T-cell (primary cell): ENCODE data around the gene SLC51A. TPM values are rescaled to one million over a fixed set of nuclear protein-coding genes. Genes with fewer than 3 reads are reported as not detected.
A peak's percentile ranks its signal among the peaks of the same experiment; 100 is the strongest.

ENCODE experiments used
- ATAC-seq, 4 experiments: fragments of 200-7000 bp in 3 of 4; fragments of 150-1000 bp in 1 of 4; cut with Tn5 transposase; replicated peaks in 1 of 4; 1 replicate in 3 of 4; 2 replicates in 1 of 4; pipeline ENCODE4 v1.10.0; 2021; ENCODE audit warnings: moderate library complexity in 3 of 4, mild to moderate bottlenecking in 2 of 4, moderate number of reproducible peaks in 1 of 4
- CTCF ChIA-PET, 2 donors: fragments of 300-600 bp; sonication (Branson Sonifier 250); formaldehyde crosslinking; loops; one replicate each; lab custom pipeline; 2022; ENCODE audit warnings: antibody characterized with exemption in 2 of 2; lab: Charles Lee
- POLR2A ChIA-PET, 2 donors: fragments of 300-600 bp; sonication (Branson Sonifier 250); formaldehyde crosslinking; loops; one replicate each; lab custom pipeline; 2022; ENCODE audit warnings: antibody characterized with exemption in 2 of 2; lab: Charles Lee
- DNase-seq, 35 experiments: peaks; one replicate each; pipeline versions ENCODE4 v3.0.0 to v3.0.0-alpha.2; 2013 to 2023
- H3K27ac ChIP-seq: one replicate; pipeline ENCODE4 v1.5.1; 2013; ENCODE audit warnings: low read length
- H3K27me3 ChIP-seq, 2 experiments: replicated peaks in 1 of 2; 1 replicate in 1 of 2; 2 replicates in 1 of 2; pipeline versions ENCODE4 v1.6.1 to v1.7.0; 2013; ENCODE audit warnings: low read length in 1 of 2, mixed read lengths in 1 of 2; ENCODE audit not compliant: control insufficient read depth in 2 of 2, insufficient read depth in 2 of 2; ENCODE audit errors: extremely low read depth in 1 of 2
- H3K36me3 ChIP-seq, 2 donors: 1 replicate in 1 of 2; 2 replicates in 1 of 2; pipeline versions ENCODE4 v1.6.1 to v1.7.0; 2013; ENCODE audit warnings: low read length in 1 of 2; ENCODE audit not compliant: control insufficient read depth in 2 of 2, insufficient read depth in 1 of 2; ENCODE audit errors: extremely low read depth in 1 of 2
- H3K4me1 ChIP-seq, 2 experiments: 1 replicate in 1 of 2; 2 replicates in 1 of 2; pipeline versions ENCODE4 v1.6.1 to v1.7.0; 2013; ENCODE audit warnings: low read length in 2 of 2, mixed read lengths in 1 of 2; ENCODE audit not compliant: insufficient read depth in 2 of 2, control insufficient read depth in 1 of 2; ENCODE audit errors: extremely low read depth in 1 of 2
- H3K4me3 ChIP-seq, 2 donors: 1 replicate in 1 of 2; 2 replicates in 1 of 2; pipeline versions ENCODE4 v1.5.1 to v1.7.0; 2013; ENCODE audit warnings: mild to moderate bottlenecking in 2 of 2, low read length in 1 of 2, moderate library complexity in 1 of 2; ENCODE audit not compliant: control insufficient read depth in 1 of 2; ENCODE audit errors: extremely low read depth in 1 of 2
- H3K9me3 ChIP-seq: 2 replicates; pipeline ENCODE4 v1.7.0; 2013
- H3K27ac Mint-ChIP-seq, 2 donors: one replicate each; pipeline ENCODE4 v1.8.0; 2020 to 2021; ENCODE audit warnings: mild to moderate bottlenecking in 2 of 2, mixed read lengths in 2 of 2
- H3K27me3 Mint-ChIP-seq, 2 donors: one replicate each; pipeline ENCODE4 v1.8.0; 2021 to 2022; ENCODE audit warnings: mixed read lengths in 2 of 2
- H3K36me3 Mint-ChIP-seq: one replicate; pipeline ENCODE4 v1.8.0; 2021; ENCODE audit warnings: mixed read lengths
- H3K4me1 Mint-ChIP-seq, 3 donors: one replicate each; pipeline ENCODE4 v1.8.0; 2020 to 2022; ENCODE audit warnings: mixed read lengths in 3 of 3, mild to moderate bottlenecking in 1 of 3
- H3K4me3 Mint-ChIP-seq, 3 donors: one replicate each; pipeline ENCODE4 v1.8.0; 2020 to 2022; ENCODE audit warnings: mild to moderate bottlenecking in 3 of 3, mixed read lengths in 3 of 3, moderate library complexity in 3 of 3
- H3K9me3 Mint-ChIP-seq, 3 donors: one replicate each; pipeline ENCODE4 v1.8.0; 2020 to 2022; ENCODE audit warnings: mixed read lengths in 3 of 3
- WGBS: methylation state at CpG from one replicate; pipeline ENCODE4 v1.1.5; 2013; ENCODE audit warnings: missing lambda C conversion rate; ENCODE audit not compliant: insufficient coverage; 5-methylcytosine and 5-hydroxymethylcytosine counted together
- total RNA-seq, 35 experiments: library from RNA in 6 of 35; stranded (reverse) in 6 of 35; fragments of 120-200 nt in 1 of 35; gene quantifications; one replicate each; pipeline versions ENCODE4 v1.2.1 to v1.2.4 and lab custom pipeline; 2013 to 2026

The SLC51A gene
- total RNA-seq, 5 donors from 2014 or later (not counting 1 experiment from before 2014, with no cell fraction given), result not detected

DNA sequence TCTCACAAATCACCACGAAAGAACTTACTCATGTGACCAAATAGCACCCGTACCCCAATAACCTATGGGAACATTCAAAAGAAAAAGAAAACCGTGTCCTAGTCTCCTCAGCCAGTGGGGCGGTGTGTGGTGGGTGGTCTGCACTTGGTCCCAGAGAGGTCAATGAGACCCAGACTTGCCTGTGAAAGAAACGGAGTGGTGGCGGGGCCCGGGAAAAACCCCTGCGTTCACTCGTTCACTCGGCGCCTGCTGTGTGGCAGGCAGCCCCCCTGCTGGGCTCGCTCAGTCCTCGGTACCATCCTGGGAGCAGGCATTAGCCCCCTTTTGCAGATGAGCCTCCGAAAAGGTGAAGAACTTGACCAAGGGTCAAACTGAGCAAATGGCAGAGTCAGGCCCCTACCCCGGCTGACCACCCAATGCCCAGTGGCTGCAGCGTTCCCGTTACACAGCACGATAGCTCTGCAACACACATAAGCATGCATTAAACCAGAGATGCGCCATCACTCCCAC, 41.2 kb upstream of the SLC51A start:
- 93% methylated on average over 8 of the region's 19 CpGs for WGBS
- no peaks in the 10 kb centered on the region for H3K27me3 Mint-ChIP-seq
- peaks cover 0 to 3% (median 0%) of the 10 kb centered on the region in 3 donors for H3K9me3 Mint-ChIP-seq
- Histone ChIP-seq H3K27me3 (no peaks in the 10 kb centered on the region), H3K27ac (no peak overlapping the region), H3K9me3 (no peaks in the 10 kb centered on the region), H3K4me1 (peaks cover 13 to 21% of the 10 kb centered on the region in 2 experiments), H3K4me3 (no peak overlapping the region), H3K36me3 (no peaks in the 10 kb centered on the region)
- POLR2A ChIA-PET, result no interaction called here
- H3K27ac Mint-ChIP-seq, result no peak overlapping the region
- ATAC-seq (no peak), DNase-seq (no peak)
- H3K4me1 Mint-ChIP-seq, result peaks cover 15 to 22% (median 21%) of the 10 kb centered on the region in 3 donors
- H3K36me3 Mint-ChIP-seq, result no peaks in the 10 kb centered on the region
- CTCF ChIA-PET, result no interaction called here
- H3K4me3 Mint-ChIP-seq, result no peak overlapping the region

DNA sequence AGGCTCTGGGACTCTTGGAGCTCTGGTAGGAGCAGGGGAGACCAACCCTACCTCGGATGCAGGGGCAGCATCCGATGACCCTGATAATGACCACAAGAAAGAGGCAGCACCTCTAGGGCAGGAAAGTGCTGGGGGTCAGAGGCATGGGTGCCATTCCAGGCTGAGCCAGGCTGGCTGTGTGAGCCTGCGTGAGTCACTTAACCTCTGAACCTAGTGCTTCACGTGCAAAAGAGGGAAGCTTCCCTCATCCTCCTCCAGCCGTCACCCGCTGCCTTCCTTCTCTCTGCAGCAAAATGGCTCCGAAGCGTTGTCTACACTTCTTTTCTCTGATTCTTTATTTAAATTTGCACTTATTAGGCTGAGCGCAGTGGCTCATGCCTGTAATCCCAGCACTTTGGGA, 40.6 kb upstream of the SLC51A start:
- no peaks in the 10 kb centered on the region for H3K36me3 ChIP-seq
- H3K4me3 ChIP-seq, result no peak overlapping the region
- H3K4me1 Mint-ChIP-seq, result peaks cover 16 to 26% (median 21%) of the 10 kb centered on the region in 3 donors
- H3K36me3 Mint-ChIP-seq, result no peaks in the 10 kb centered on the region
- no peaks in the 10 kb centered on the region for H3K9me3 ChIP-seq
- H3K27ac Mint-ChIP-seq, result no peak overlapping the region
- DNase-seq (no peak), ATAC-seq (no peak)
- peaks cover 0 to 2% (median 0%) of the 10 kb centered on the region in 3 donors for H3K9me3 Mint-ChIP-seq
- no peaks in the 10 kb centered on the region for H3K27me3 ChIP-seq
- ChIA-PET CTCF (no interaction called here), POLR2A (no interaction called here)
- WGBS, result 86% methylated on average over 4 of the region's 9 CpGs
- peaks cover 16 to 26% of the 10 kb centered on the region in 2 experiments for H3K4me1 ChIP-seq
- no peaks in the 10 kb centered on the region for H3K27me3 Mint-ChIP-seq
- H3K27ac ChIP-seq, result no peak overlapping the region
- no peak overlapping the region for H3K4me3 Mint-ChIP-seq

DNA sequence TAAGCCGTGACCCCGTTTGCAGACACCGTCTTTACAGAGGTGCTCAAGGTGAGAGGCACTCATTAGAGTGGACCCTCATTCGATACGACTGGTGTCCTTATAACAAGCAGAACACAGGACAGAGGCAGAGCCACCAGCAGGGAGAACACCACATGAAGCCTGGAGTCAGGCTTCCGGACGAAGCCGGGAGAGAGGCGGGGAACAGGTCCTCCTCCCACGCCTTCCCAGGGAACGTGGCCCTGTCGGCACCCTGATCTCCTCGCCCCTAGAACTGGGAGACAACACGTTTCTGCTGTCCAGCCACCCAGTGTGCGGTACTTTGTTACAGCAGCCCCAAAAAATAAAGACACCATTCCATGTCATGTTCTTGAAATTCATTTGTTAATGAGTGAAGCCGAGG, 38.8 kb upstream of the SLC51A start:
- H3K4me1 ChIP-seq, result peaks cover 21 to 45% of the 10 kb centered on the region in 2 experiments
- 99% methylated on average over 12 of the region's 16 CpGs for WGBS
- H3K9me3 Mint-ChIP-seq, result no peaks in the 10 kb centered on the region
- no peaks in the 10 kb centered on the region for H3K36me3 Mint-ChIP-seq
- POLR2A ChIA-PET, result no interaction called here
- CTCF ChIA-PET, result no interaction called here
- no peak overlapping the region for H3K4me3 Mint-ChIP-seq
- H3K4me3 ChIP-seq, result no peak overlapping the region
- no peaks in the 10 kb centered on the region for H3K9me3 ChIP-seq
- H3K27ac Mint-ChIP-seq, result peak overlapping the region; percentile 88 to 89
- H3K27me3 Mint-ChIP-seq, result no peaks in the 10 kb centered on the region
- H3K36me3 ChIP-seq, result no peaks in the 10 kb centered on the region
- ATAC-seq (no peak), DNase-seq (no peak)
- H3K27ac ChIP-seq, result no peak overlapping the region
- H3K27me3 ChIP-seq, result no peaks in the 10 kb centered on the region
- peaks cover 26 to 44% (median 37%) of the 10 kb centered on the region in 3 donors for H3K4me1 Mint-ChIP-seq

DNA sequence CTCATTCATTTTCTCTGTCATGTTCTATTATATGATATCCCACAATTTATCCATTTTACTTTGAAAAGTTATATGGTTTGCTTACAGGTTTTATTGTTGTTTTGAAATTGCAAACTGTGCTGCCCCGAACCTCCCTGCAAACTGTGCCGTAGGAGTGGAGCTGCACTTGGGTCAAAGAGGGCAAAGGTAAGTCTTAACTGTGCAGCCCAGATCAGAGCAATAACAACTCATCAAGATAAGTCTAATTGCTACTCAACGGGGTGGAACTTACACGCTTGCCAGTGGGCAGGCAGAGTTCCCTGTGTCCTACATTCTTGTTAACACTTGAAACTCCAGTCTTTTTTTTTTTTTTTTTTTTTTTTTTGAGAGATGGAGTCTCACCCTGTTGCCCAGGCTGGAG, 38.4 kb upstream of the SLC51A start:
- Histone ChIP-seq H3K9me3 (no peaks in the 10 kb centered on the region), H3K36me3 (no peaks in the 10 kb centered on the region), H3K27ac (no peak overlapping the region), H3K27me3 (no peaks in the 10 kb centered on the region), H3K4me1 (peaks cover 21 to 49% of the 10 kb centered on the region in 2 experiments), H3K4me3 (no peak overlapping the region)
- peak overlapping the region; percentile 88 to 89 for H3K27ac Mint-ChIP-seq
- ATAC-seq, result no peak
- POLR2A ChIA-PET, result interaction anchor here in 1 of 2 donors (0.6 kb wide), 1 partner anchor 92 kb away, joined by 3 read pairs; no protein-coding TSS in a partner anchor
- H3K27me3 Mint-ChIP-seq, result no peaks in the 10 kb centered on the region
- no peaks in the 10 kb centered on the region for H3K9me3 Mint-ChIP-seq
- H3K4me3 Mint-ChIP-seq, result no peak overlapping the region
- H3K4me1 Mint-ChIP-seq, result peaks cover 26 to 47% (median 41%) of the 10 kb centered on the region in 3 donors
- WGBS, result 90% methylated on average over 2 of the region's 4 CpGs
- H3K36me3 Mint-ChIP-seq, result no peaks in the 10 kb centered on the region
- no peak for DNase-seq
- CTCF ChIA-PET, result no interaction called here

DNA sequence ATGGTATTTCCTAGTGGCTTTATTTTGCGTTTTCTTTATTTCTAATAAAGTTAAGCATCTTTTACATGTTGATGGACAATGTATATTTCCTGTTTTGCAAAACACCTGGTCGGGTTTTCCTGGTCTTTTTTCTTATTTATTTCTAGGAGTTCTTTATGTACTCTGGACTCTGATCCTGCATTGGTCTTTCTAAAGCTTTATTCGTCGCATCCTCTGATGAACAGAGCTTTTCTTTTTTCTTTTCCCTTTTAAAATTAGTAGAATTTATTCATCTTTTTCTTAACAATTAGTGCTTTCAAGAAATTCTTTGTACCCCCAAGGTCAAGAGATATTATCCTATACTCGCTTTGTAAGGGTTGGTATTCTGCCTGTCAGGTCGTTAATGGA, 37.3 kb upstream of the SLC51A start:
- H3K36me3 Mint-ChIP-seq, result no peaks in the 10 kb centered on the region
- 0% methylated on average over 1 of the region's 6 CpGs for WGBS
- H3K27ac ChIP-seq, result peak overlapping the region; percentile 91
- no peaks in the 10 kb centered on the region for H3K9me3 ChIP-seq
- no peak for DNase-seq
- H3K4me3 Mint-ChIP-seq, result peak overlapping the region; percentile 65 to 76 (median 75)
- H3K27ac Mint-ChIP-seq, result peak overlapping the region; percentile 97 to 98
- peaks cover 26 to 57% (median 50%) of the 10 kb centered on the region in 3 donors for H3K4me1 Mint-ChIP-seq
- H3K27me3 Mint-ChIP-seq, result no peaks in the 10 kb centered on the region
- peaks cover 21 to 59% of the 10 kb centered on the region in 2 experiments for H3K4me1 ChIP-seq
- no peaks in the 10 kb centered on the region for H3K9me3 Mint-ChIP-seq
- H3K36me3 ChIP-seq, result no peaks in the 10 kb centered on the region
- H3K27me3 ChIP-seq, result no peaks in the 10 kb centered on the region
- H3K4me3 ChIP-seq, result peak overlapping the region in 1 of 2 donors; percentile 34
- no peak for ATAC-seq
- CTCF ChIA-PET, result interaction anchor here in 1 of 2 donors (1.0 to 2.0 kb wide), 2 partner anchors 11 to 106 kb away, joined by 3 to 11 read pairs; no protein-coding TSS in a partner anchor
- POLR2A ChIA-PET, result no interaction called here

DNA sequence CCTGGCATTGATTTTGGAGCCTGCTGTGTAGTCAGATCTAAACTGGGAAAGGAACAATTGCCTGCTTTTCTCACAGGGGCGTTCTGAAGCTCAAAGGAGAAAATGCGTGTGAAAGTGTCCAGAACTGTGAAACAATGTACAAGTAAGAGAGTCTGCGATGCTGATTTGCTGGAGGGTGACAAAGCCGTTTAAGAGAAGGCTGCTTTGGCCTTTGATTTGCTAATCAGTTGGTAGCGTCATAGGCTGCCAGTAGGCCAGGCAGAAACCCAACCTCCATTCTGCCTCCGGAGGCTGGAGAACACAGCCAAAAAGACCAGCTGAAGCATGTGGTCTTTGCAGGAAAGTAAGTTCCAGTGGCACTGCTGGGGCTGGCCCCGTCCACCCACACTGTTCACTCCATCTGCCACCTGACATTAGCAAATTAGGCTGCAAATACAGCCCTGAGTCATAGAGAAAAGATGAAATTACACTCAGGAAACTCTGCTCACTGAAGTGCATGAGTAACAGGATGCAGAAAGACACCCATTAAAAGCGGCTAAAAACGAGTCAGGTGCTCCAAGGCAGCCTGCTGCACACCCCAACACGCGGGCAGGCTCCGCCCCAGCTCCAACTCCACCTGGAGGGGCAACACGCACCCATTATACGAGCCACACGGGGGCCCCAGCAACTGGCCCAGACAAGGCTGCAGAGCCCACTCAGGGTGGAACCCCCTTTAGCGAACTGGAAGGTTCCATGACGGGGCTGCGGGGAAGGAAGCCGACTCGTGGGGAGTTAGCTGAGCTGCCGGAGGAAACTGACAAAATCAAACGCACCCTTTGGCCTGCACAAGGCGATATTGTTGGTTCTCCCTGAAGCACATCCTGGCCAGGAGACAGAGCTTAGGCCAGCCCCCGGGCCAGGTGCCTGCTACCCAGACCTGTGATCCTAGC, 36.7 kb upstream of the SLC51A start:
- DNase-seq, result peak; percentile 69 to 89 (median 81)
- WGBS, result under 1% methylated on average over 23 of the region's 24 CpGs
- Mint-ChIP-seq H3K27me3 (no peaks in the 10 kb centered on the region), H3K27ac (peak overlapping the region; percentile 97 to 98), H3K9me3 (no peaks in the 10 kb centered on the region), H3K4me1 (peaks cover 26 to 57% (median 50%) of the 10 kb centered on the region in 3 donors), H3K36me3 (no peaks in the 10 kb centered on the region), H3K4me3 (peak overlapping the region; percentile 65 to 76 (median 75))
- Histone ChIP-seq H3K4me1 (peaks cover 21 to 62% of the 10 kb centered on the region in 2 experiments), H3K4me3 (peak overlapping the region; percentile 34 to 54), H3K27me3 (no peaks in the 10 kb centered on the region), H3K9me3 (no peaks in the 10 kb centered on the region), H3K36me3 (no peaks in the 10 kb centered on the region), H3K27ac (peak overlapping the region; percentile 91)
- CTCF ChIA-PET, result interaction anchor here (0.6 to 2.0 kb wide), 5 partner anchors 10 to 109 kb away, joined by 3 to 11 read pairs (median 3); no protein-coding TSS in a partner anchor
- peak; percentile 90 to 94 (median 92) for ATAC-seq
- POLR2A ChIA-PET, result interaction anchor here (0.6 kb wide), 3 partner anchors 21 to 595 kb away, joined by 3 to 5 read pairs (median 4); no protein-coding TSS in a partner anchor
